HG03159 (cell line): Measurements from ENCODE around the gene CEP72.
A peak's percentile ranks its signal among the peaks of the same experiment; 100 is the strongest.

Source experiments
- ATAC-seq: cut with Tn5 transposase; IDR thresholded peaks from one replicate; pipeline ENCODE4 v1.9.1; 2021; ENCODE audit warnings: mild to moderate bottlenecking, moderate library complexity; ENCODE audit not compliant: unreplicated experiment

CEP72 gene

DNA sequence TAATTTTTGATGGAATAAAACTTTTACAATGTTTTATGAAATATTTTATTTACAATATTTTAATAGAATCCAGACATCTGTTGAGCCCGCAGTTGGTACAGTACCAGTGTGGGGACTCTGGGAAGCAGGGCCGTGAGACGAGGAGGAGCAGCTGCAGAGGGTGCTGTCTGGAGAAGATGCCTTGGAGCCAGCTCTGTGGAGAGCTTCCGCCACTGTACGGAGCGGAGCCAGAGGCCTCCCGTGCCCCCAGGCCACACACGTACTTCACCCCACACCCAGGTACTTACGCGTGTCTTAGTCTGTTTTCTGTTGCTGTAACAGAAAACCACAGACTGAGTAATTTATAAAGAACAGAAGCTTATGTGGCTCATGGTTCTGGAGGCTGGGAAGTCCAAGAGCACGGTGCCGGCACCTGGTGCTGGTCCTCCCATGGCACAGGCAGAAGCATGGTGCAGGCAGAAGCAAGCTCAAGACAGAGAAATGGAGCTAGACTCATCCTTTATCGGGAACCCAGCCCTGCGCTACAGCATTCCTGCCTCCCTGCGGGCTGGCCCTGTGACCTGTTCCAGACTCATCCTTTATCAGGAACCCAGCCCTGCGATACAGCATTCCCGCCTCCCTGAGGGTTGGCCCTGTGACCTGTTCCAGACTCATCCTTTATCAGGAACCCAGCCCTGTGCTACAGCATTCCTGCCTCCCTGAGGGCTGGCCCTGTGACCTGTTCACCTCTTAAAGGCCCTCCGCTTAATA, 23.3 kb downstream of the CEP72 start:
- ATAC-seq = no peak

DNA sequence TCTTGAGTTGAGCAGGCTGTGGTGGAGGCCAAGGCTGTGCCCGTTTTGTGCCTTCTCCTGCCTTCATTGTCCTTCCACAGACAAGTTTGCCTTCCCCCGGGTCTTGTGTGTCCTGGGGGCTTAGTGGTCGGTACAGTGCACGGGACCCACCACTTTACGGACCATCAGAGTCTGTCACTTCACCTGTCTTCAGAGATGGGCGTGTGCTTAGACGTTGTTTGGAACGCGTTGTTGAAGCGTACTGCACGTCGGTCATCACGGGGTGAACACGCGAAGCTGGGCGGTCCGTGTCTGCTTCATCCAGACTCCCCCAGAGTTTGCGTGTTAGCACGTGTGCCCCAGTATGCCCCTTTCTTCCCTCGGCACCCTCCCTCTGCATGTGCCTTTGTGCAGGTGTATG, 24.8 kb downstream of the CEP72 start:
- ATAC-seq = no peak

DNA sequence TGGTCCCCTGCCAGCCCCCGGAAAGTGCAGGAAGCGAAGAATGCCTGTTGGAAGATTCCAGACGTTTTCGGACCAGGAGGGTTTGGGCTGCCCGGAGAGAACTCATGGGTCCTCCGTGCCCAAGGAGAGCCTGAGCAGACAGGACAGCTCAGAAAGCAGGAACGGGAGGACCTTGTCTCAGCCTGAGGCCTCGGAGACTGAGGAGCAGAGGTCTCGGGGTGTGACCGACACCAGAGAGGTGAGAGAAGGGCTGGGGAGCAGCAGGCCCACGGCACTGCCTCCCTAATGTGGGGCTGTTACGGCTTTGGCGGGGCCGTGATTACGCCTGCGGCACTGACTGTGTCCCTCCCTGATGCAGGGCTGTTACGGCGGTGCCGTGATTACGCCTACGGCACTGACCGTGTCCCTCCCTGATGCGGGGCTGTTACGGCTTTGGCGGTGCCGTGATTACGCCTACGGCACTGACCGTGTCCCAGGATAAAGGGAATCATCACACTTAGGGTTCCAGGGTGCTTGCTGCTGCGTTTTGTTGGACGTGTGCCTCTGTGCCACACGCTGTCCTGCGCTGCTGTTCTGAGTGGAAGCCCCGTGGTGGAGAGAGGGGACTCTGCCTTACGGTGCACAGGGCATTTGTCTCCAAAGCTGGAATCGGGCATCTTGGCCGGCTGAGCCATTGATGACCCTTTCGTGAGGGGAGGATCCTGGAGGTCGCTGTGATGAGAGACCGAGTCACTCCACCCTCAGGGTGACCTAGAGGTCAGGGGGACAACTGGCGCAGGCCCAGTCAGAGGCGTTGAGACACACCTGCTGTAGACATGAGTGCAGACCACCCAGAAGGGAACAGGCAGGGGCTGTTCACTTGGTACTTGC, 25.7 kb downstream of the CEP72 start:
- no peak for ATAC-seq

DNA sequence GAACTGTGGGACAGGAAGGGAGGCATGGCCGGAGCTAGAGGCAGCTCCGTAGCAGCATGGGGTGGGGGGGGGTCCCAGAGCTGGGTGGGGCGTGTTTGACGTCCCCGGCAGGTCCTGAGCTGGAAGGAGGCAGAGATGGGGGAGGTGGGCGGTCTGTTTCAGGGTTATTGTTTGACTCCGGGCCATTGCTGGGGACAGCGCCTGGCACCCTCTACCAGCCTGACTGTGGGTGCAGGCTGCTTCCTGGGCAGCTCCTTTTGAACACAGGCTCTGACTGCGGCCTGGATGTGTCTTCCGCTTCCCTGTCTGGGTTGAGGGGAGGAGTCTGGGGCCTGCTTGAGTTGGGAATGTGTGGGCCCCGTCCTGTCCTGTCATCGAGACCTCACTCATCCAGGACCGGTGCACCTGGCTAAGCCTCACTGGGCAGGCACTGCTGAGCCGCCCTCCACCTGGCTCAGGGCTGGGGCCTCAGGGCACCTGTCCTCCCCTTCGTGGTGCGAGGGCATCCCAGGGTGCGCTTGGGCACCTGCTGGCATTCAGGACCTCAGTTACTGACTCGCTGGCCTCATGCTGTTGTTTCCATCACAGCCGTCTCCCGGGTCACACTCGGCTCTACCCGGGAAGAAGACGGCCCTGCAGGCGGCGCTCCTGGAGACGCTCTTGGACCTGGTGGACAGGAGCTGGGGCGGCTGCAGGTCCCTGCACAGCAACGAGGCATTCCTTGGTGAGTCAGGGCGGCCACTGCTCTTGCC, 26.5 kb downstream of the CEP72 start:
- no peak for ATAC-seq

DNA sequence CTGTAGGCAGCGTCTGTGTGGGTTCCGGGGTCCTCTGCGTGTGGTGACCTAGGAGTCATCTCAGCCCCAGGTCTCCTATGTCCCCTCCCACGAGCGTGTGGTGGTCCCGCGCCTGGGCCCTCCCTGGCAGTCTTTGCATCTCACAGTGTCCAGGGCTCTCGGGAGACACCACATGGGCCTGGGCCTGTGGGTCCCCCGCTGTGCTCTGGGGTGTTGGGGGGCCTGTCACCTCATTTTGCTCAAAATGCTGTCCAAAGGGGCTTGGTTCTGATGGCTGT, 27.1 kb downstream of the CEP72 start:
- ATAC-seq = no peak

DNA sequence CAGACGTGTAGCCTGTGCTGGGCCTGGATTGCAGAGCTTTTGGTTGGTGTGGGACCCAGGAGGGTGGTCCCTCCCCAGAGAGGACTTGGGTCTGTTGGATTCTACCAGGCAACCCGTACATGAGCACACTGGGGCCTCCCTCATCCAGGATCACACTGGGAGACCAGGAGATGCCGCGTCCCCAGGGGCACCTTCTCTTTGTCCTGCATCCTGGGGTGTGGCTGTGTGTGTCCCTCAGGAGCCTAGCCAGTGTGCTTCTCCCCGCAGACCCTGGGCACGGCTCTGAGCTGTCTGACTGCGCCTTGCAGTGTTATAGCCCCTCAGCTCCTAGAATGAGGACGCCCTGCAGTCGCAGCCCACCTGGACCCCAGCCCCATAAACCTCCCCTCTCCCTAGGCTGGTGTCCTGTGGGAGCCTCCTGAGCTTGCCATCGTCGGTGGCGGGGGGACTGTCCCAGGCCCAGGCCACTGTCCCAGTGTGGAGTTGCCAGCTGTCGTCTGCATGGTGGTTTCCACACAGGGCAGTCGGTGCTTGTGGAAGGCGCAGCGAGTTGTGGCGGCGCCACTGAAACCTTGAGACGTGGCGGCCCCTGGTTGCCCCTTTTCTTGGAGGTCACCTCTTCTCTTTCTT, 27.6 kb downstream of the CEP72 start:
- no peak for ATAC-seq

DNA sequence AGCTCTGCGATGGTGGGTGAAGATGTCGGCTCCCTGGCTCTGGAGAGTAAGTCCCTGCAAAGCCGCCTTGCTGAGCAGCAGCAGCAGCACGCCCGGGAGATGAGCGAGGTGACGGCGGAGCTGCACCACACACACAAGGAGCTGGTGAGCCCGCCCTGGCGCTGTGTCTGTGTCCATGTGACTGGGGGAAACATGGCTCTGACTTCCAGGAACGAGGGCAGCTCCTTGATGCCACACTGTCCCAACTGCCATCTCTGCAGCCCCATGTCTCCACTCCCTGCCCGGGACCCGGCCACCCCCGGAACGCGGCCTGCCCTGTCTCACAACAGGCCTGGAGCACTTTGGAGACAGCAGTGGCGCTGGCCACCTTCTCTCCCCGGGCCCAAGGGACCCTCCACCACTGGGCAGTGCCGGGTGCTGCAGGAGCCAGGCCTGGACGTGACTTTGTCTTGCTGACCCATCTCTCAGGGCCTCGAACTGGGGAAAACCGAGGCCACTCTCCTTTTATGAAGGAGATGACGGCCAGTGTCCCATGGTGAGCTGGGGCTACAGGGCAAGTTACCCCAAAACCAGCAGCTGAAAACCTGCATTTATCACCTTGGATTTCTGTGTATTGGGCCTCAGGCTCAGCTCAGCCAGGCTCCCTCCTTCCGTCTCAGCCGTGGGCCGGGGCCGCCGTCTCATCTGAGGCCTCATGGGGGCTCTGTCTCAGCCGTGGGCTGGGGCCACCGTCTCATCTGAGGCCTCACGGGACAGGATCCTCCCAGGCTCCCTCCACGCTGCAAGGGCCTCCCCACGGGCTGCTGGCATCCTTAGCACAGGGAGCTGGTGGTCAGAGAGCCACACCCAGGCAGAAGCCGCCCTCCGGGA, 28.6 kb downstream of the CEP72 start:
- no peak for ATAC-seq

DNA sequence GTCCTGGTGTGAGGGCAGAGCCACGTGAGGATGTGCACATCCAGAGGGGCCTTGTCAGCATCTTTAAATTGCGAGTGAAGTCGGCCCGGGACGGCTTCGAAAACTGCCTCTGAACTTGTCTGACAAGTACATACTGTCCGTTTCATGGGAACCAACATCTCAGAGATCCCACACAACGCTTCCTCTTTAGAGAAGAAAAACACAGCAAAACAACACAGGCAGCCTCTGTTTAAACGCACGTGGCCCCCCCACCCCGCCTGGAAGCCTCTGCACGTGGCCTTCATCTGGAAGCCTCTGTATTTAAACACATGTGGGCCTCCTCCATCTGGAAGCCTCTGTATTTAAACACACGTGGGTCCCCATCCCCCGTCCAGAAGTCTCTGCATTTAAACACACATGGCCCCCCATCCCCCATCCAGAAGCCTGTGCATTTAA, 29.2 kb downstream of the CEP72 start:
- no peak for ATAC-seq

DNA sequence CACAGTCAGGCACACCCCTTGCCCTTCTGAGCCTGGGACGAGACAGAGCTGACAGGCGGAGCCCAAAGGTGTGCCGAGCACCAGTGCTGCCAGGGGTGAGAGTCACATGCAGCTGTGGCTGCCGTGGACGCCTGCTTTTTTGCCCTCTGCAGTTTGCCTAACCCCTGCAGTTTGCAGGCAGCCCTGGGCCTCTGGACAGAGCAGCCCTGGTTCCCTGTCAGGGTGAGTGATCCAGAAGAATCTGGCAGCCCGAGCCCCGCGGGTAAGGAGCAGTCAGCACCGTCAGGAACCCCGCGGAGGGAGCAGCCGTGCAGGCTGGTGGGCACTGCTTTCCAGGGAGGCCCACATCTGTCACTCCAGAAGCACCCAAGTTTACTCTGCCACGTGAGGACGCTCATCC, 30.3 kb downstream of the CEP72 start:
- ATAC-seq = no peak

DNA sequence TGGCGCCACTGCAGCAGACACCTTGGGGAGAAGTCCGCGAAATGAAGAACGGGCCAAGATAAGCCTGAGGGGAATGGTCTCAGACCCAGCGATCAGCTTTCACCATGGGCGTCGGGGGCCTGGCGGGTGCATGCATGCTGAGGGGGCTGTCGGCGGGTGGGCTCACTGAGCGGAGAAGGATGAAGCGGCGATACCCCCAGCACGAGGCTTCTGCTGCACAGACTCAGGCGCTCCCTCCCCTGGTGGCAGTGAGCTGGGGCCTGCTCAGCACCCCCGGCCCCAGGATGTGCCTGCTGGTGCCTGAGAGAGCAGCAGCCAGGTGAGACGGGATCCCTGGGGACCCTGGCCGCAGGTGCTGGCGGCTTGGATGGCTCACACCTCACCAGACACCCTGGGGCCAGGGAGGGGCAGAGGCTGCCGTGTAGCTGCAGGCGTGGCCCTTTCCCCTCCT, 31.2 kb downstream of the CEP72 start:
- peak; percentile 43 for ATAC-seq

DNA sequence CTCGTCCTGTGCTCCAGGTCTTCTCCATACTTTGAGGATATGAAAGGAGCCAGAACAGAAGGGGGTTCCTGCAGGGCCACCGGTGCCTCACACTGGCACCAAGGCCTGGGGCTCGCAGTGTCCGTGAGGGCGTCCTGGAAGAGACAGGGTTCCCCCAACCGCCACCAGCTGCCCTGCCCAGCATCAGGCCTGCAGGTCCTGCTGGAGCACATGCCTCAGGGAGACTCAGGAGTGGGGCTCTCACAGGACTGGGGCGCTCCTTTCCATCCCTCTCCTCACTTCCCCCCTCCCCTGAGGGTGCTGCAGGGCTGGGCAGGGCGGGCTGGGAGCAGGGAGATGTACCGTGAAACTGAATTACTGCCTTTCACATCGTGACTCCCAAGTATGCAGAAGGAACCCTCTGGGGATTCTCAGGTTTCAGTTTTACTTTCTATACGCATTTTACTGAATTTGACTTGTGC, 31.7 kb downstream of the CEP72 start:
- peak; percentile 53 for ATAC-seq

DNA sequence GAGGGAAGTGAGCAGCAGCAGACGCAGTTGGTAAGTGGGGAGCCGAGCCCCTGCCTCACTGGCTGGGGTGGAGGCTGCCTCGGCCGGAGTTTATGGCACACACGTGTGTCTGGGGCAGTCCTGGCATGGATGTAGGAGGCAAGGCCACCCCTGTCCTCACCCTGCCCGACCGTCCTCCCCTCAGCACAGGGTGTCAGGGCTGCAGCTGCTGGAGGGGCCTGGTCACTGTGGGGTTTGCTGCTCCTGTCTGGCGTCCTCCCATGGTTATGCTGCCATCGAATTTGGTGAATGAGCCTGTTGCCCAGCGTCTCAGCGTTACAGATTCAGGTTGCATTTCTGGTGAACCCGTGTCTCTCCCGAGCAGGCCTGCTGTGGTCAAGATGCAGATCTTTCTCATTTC, 32.4 kb downstream of the CEP72 start:
- peak; percentile 7 for ATAC-seq

DNA sequence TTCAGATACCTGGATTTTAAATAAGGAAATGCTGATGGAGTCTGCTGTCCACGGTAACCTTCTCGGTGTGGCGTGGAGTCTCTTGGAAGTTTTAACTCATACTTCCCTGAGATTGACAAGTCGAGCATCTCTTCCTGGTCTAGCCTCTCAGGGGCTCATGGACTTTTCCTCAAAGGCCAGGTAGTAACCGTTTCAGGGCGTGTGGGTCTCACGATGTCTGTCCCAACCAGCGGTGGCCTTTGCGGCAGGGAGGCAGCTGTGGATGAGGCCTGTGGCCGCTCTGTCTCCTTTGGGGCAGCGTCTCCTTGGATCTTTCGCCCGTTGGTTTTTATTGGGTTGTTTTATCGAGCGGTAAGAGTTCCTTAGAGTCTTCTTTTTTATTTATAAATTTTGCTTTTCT, 32.8 kb downstream of the CEP72 start:
- no peak for ATAC-seq

DNA sequence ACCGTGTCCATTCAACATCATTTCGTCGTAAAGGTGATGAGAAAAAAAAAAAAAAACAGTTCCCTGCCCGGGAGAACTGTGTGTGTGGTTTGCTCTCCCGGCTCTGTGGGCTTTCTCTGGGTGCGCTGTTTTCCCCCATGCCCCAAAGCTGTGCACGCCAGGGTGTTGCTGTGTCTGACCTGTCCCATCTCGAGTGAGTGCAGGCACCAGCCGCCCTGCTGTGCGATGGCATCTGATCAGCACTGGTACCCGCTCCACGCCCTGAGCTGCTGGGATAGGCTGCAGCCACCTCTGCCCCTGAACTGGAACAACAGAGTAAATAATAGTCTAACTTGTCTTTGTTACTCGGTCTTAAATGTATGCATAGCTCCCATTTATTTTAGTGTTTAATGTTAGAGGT, 33.3 kb downstream of the CEP72 start:
- no peak for ATAC-seq

DNA sequence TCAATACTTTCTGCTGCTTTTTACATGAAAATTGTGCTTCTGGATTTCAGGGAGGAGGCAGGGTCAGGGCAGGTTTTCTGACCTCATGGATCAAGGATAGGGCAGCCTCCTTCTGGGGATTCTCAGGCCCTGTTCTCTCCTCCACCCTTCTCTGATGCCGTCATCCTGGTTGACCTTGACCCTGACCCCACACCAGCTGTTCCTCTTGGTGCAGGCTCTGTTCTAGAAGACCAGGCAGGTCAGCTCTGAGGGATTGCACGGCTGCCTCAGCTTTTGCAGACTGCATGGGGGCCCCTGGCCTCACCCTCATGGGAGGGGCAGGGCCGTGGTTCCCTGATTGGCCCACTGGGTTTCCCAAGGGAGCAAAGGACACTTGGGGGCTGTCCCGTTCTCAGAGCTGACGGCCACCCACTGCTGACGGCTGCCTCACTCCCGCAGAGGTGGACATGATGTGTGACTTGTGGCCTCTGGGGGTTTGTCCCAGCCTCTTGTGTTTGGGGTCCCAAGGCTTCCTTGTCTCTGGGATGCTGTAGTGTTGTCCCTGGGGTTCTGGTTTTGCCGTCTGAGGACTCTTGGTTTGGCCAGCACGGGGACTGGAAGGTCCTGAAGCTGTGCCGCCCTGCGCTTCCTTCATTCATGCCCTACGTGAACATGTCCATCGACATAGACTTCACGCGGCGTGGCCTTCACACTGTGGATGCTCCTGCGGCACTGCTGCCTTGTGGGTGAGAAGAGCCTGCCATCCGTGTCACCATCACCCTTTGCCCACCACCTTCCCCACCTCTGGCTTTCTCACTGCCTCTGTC, 34.5 kb downstream of the CEP72 start:
- ATAC-seq = no peak

DNA sequence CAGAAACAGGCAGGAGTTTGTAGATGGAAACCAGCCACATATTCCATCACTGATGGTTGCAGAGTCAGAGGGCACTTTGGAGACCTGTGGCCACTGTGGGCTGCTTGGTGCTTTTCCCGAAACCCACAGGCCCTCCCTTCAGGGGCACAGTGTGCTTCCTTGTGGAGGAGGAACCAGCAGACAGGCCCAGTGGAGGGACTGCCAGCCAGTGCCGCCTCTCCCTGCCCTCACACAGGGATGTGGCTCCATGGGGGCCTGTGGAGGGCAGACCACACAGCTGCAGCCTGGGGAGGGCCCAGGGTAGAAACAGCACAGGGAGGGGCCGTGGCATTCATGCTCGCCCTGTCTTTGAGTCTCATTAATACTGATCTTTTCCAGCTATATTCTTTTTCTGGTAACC, 35.2 kb downstream of the CEP72 start:
- no peak for ATAC-seq

DNA sequence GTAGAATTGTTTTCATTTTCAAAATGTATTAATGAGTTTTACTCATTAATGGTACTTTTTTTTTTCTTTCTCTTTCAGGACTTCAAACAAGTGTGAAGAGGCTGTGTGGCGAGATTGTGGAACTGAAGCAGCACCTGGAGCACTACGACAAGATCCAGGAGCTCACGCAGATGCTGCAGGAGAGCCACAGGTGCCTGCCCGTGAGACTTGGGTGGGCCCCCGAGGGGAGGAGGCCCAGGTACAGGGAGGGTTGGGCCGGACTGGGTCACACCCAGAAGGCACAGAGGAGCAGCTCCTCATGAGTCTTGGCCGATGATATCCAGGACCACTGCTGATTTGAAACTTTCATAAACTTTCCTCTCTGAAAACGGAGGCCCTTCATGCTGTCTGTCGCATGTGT, 35.6 kb downstream of the CEP72 start:
- ATAC-seq = no peak

DNA sequence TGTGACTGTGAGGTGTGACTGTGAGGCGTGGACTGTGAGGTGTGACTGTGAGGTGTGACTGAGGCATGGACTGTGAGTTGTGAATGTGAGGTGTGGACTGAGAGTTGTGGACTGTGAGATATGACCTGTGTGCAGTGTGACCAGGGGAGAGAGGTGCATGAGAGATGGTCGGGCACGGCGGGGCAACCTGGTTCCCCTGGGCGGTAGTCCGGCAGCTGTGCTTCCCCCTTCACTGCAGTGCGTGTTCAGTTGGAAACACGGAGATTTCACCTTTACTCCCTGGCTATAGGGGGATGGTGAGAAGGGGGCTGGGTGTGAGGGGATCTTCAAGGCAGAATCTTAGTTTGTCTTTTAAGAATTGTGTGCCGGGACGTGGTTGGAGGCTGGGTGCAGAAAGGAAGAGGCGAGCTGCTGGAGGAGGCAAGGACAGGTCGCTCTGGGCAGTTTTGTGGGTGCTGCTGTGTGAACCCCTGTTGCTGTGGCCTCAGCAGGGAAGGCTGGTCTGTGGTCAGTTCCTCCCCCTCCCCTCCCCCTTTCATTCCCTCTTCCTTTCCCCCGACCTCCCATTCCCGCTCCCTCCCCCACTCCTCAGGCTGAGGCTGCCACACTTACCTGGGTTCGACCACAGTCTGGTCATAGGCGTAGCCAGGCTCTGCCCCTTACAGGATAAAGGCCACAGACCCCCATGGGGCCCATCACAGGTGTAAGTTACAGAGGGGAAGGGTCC, 39.3 kb downstream of the CEP72 start:
- ATAC-seq = no peak

DNA sequence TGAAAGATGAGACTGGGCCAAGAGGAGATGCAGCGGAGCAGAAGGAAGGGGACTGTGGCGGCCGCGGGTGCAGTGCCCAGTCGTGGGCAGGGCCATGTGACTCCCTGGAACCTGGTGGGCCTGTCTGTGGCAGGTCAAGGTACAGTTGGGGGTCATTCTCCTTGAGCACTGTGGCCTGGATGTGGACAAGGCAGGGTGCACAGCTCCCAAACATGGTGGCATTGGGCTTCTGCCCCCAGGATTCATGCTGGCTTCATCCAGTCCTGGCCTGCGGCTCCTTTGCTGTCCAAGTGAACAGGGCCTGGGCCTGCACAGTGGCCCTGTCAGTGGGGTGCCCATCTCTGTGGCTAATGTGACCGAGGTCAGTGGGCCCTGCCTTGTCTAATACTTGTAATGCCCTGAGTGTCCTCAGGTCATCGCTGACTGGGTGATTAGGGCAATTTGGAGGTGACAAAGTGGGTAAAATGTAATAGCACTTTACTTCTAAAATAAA, 39.9 kb downstream of the CEP72 start:
- no peak for ATAC-seq
